ENCODE data around the gene SRP68. TPM values are rescaled to one million over a fixed set of nuclear protein-coding genes. Genes with fewer than 3 reads are reported as not detected.
"Not testable (repeated sequence)": the region's sequence is repeated elsewhere in the genome, so short reads cannot be mapped to it uniquely, and the experiment has no call there.

The SRP68 gene
- total RNA-seq, 4 donors from 2014 or later: 32.2 to 43.4 (median 32.6) TPM

- no peak for DNase-seq
- no peak for TF ChIP-seq POLR2A (IDR thresholded peaks at IDR 0.05)
- no peak for TF ChIP-seq CTCF (IDR thresholded peaks at IDR 0.05)
- peak overlapping the region; percentile 75 to 81 (median 79) for H3K4me3 ChIP-seq
- H3K36me3 ChIP-seq: peaks cover 0 to 32% (median 0%) of the 10 kb centered on the region in 3 donors
- no peaks in the 10 kb centered on the region for H3K9me3 ChIP-seq
- peak overlapping the region; percentile 54 to 85 (median 68) for H3K27ac ChIP-seq
- H3K27me3 ChIP-seq: peaks cover 0 to 28% of the 10 kb centered on the region in 2 donors
- peaks cover 0 to 47% (median 11%) of the 10 kb centered on the region in 4 donors for H3K4me1 ChIP-seq
These were observed 678 bp downstream of the SRP68 start for GRCh38 chr17:76071531-76072147.

GRCh38 chr17:76065775-76066174 lies 6.5 kb downstream of the SRP68 start:
- H3K4me1 ChIP-seq: peaks cover 0 to 7% (median 0%) of the 10 kb centered on the region in 4 donors
- DNase-seq: no peak
- peaks cover 0 to 87% (median 0%) of the 10 kb centered on the region in 3 donors for H3K36me3 ChIP-seq

GRCh38 chr17:76063875-76064546 lies 8.3 kb downstream of the SRP68 start:
- Histone ChIP-seq H3K27ac (peak overlapping the region in 2 of 4 donors; percentile 5 to 53), H3K36me3 (peaks cover 0 to 96% (median 0%) of the 10 kb centered on the region in 3 donors), H3K9me3 (no peaks in the 10 kb centered on the region), H3K4me1 (no peaks in the 10 kb centered on the region), H3K27me3 (no peaks in the 10 kb centered on the region), H3K4me3 (no peak overlapping the region)
- no peak for TF ChIP-seq CTCF (IDR thresholded peaks at IDR 0.05)
- no peak for TF ChIP-seq POLR2A (IDR thresholded peaks at IDR 0.05)
- peak in 1 of 3 donors; percentile 62 for DNase-seq

More at GRCh38 chr17:76065775-76066174, 6.5 kb downstream of the SRP68 start:
- TF ChIP-seq POLR2A (IDR thresholded peaks at IDR 0.05) (no peak), CTCF (IDR thresholded peaks at IDR 0.05) (no peak)
- Histone ChIP-seq H3K27ac (no peak overlapping the region), H3K27me3 (no peaks in the 10 kb centered on the region), H3K9me3 (no peaks in the 10 kb centered on the region), H3K4me3 (no peak overlapping the region)

GRCh38 chr17:76058264-76058663 lies 14.1 kb downstream of the SRP68 start:
- DNase-seq, H3K9me3 ChIP-seq, H3K4me3 ChIP-seq, H3K4me1 ChIP-seq, H3K27ac ChIP-seq, H3K27me3 ChIP-seq: not testable (repeated sequence)
- peaks cover 0 to 90% (median 6%) of the 10 kb centered on the region in 3 donors for H3K36me3 ChIP-seq

GRCh38 chr17:76056882-76057281 lies 15.4 kb downstream of the SRP68 start:
- H3K27ac ChIP-seq: no peak overlapping the region
- no peaks in the 10 kb centered on the region for H3K9me3 ChIP-seq
- H3K27me3 ChIP-seq: no peaks in the 10 kb centered on the region
- TF ChIP-seq POLR2A (IDR thresholded peaks at IDR 0.05): no peak
- TF ChIP-seq CTCF (IDR thresholded peaks at IDR 0.05): no peak
- no peaks in the 10 kb centered on the region for H3K4me1 ChIP-seq
- no peak overlapping the region for H3K4me3 ChIP-seq
- peaks cover 0 to 87% (median 6%) of the 10 kb centered on the region in 3 donors for H3K36me3 ChIP-seq
- no peak for DNase-seq

GRCh38 chr17:76054112-76054476 lies 18.2 kb downstream of the SRP68 start:
- H3K27me3 ChIP-seq: no peaks in the 10 kb centered on the region
- DNase-seq: no peak
- TF ChIP-seq CTCF (IDR thresholded peaks at IDR 0.05): no peak
- no peak for TF ChIP-seq POLR2A (IDR thresholded peaks at IDR 0.05)
- H3K27ac ChIP-seq: no peak overlapping the region
- H3K9me3 ChIP-seq: no peaks in the 10 kb centered on the region
- peaks cover 0 to 84% (median 6%) of the 10 kb centered on the region in 3 donors for H3K36me3 ChIP-seq
- no peaks in the 10 kb centered on the region for H3K4me1 ChIP-seq
- no peak overlapping the region for H3K4me3 ChIP-seq

Data from Peyer's patch (tissue), 4 donors.